ELR (cell line): ENCODE measurements around the gene KCNK4.
A peak's percentile ranks its signal among the peaks of the same experiment; 100 is the strongest.

Experiments used
- DNase-seq: peaks from one replicate; pipeline ENCODE4 v3.0.0-alpha.2; 2015; ENCODE audit warnings: low read depth

KCNK4 gene

GRCh38 chr11:64253481-64253880, 37.6 kb upstream of the KCNK4 start:
- DNase-seq: no peak

GRCh38 chr11:64254326-64254725, 36.8 kb upstream of the KCNK4 start:
- DNase-seq: no peak

DNA sequence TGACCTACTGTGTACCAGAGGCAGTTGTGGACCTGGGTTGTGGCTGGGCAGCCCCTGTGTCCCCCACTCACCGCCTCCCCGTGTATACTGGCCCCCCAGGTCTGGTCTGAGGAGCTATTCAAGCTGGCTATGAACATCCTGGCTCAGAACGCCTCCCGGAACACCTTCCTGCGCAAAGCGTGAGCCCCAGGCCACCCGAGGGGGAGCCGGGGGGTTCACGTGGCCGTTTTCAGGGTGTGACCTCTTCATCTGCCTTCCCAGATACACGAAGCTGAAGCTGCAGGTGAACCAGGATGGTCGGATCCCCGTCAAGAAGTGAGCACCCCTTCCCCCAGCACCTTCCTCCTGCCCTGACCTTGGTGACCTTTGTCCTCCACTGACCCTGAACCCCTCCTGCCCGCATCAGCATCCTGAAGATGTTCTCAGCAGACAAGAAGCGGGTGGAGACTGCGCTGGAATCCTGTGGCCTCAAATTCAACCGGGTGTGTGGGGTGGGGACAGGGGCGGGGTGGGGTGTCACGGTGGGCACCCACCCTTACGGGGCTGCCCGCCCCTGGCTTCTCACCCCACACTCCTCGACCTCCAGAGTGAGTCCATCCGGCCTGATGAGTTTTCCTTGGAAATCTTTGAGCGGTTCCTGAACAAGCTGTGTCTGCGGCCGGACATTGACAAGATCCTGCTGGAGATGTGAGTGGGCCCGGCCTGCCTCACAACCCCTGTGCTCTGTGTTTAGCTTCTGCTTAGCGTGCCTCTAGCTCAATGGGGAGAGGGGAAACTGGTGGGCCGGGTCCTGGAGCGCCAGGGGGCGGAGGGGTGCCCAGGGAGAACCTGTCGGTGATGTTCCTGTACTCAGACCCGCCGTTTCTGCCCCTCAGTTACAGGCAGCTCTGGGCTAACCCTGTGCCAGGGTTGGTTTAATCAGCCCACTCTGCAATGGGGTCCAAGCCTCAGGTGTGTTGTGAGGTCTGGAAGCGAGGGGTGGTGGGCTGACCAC, 35.7 kb upstream of the KCNK4 start:
- no peak for DNase-seq

GRCh38 chr11:64256300-64256699, 34.8 kb upstream of the KCNK4 start:
- no peak for DNase-seq

DNA sequence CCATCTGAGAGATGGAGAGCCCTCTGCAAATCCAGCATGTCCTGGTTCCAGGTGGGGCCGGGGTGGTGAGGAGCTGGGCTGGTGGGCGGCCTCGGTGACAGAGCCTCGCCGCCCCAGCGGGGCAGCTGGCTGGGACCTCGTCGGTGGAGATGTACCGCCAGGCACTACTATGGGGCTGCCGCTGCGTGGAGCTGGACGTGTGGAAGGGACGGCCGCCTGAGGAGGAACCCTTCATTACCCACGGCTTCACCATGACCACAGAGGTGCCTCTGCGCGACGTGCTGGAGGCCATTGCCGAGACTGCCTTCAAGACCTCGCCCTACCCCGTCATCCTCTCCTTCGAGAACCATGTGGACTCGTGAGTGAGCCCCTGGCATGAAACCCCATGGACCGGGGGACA, 32.7 kb upstream of the KCNK4 start:
- DNase-seq: no peak

GRCh38 chr11:64258946-64259532, 32.1 kb upstream of the KCNK4 start:
- no peak for DNase-seq

GRCh38 chr11:64259533-64260067, 31.5 kb upstream of the KCNK4 start:
- DNase-seq: no peak

DNA sequence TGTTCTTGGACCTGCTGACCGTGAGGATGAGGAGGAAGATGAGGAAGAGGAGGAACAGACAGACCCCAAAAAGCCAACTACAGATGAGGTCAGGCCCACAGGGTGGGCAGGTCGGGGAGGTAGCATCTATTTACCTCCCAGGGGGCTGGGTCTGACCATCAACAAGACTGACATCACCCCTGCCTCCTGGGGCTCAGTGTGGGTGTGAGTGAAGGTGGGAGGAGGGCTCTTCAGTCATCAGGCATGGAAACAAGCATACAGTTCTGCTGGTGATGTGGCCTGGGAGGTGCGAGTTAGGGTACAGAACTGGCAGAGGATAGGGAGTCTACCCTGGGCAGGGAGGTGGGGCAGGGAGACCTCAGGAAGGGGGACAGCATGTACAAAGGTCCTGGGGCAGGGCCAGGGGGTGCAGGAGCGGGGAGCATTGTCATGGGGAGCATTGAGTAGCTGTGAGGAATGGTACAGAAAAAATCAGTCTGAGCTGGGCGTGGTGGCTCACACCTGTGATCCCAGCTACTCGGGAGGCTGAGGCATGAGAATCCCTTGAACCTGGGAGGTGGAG, 30.9 kb upstream of the KCNK4 start:
- no peak for DNase-seq

GRCh38 chr11:64261556-64262080, 29.5 kb upstream of the KCNK4 start:
- no peak for DNase-seq

DNA sequence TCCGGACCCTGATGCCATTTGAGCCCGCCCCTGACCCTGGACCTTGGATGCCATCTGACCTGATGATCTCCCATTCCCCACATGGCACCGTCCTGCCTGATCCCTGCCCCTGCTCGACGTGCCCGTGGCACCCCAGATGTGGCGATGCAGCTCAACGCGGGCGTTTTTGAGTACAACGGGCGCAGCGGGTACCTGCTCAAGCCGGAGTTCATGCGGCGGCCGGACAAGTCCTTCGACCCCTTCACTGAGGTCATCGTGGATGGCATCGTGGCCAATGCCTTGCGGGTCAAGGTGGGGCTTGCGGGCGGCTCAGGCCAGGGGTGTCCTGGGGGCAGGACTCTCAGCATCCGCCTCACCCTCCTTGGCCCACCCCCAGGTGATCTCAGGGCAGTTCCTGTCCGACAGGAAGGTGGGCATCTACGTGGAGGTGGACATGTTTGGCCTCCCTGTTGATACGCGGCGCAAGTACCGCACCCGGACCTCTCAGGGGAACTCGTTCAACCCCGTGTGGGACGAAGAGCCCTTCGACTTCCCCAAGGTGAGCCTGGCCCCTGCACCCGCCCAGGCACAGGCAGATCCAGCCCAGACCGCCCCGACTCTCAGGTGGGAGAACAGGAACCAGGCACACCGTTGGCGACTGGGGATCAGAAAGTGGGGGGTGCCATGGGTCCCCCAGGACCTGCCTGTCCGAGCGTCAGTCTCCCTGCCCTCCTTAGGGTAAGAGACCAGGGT, 28.7 kb upstream of the KCNK4 start:
- DNase-seq: no peak

- DNase-seq: peak; percentile 95
These were observed 27.8 kb upstream of the KCNK4 start for GRCh38 chr11:64263021-64263946.

GRCh38 chr11:64263947-64264317, 27.2 kb upstream of the KCNK4 start:
- DNase-seq: no peak

GRCh38 chr11:64264371-64264852, 26.7 kb upstream of the KCNK4 start:
- DNase-seq: no peak

DNA sequence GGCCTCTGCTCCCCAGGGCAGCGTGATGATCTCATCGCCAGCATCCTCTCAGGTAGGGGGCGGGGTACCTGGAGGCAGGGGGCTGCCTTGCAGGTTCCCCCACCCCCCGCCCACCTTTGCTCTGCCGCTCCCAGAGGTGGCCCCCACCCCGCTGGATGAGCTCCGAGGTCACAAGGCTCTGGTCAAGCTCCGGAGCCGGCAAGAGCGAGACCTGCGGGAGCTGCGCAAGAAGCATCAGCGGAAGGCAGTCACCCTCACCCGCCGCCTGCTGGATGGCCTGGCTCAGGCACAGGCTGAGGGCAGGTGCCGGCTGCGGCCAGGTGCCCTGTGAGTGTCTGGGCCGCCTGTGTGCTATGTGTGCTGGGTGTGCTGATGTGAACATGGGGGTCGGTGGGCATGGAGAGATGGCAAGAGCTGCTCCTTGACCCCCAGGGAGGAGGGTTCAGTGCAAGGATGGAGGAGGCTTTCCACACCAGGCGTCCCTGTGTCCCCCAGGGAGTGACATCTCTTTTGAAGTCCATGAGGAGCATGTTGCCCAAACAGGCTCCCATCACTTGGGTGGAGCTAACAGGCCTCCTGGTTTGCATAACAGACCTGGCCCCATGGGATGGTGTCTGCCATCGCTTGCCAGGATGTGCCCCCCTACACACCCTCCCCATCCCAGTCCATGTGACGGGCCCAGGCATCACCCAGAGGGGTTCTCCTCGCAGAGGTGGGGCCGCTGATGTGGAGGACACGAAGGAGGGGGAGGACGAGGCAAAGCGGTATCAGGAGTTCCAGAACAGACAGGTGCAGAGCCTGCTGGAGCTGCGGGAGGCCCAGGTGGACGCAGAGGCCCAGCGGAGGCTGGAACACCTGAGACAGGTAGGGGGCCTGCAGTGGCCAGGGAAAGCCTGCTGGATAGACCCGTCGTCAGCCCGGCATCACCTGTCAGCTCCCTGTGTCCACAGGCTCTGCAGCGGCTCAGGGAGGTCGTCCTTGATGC, 25.6 kb upstream of the KCNK4 start:
- no peak for DNase-seq

GRCh38 chr11:64266339-64266738, 24.8 kb upstream of the KCNK4 start:
- peak; percentile 88 for DNase-seq

- no peak for DNase-seq
These were observed 23.7 kb upstream of the KCNK4 start for GRCh38 chr11:64267207-64267945.

GRCh38 chr11:64268025-64268892, 22.8 kb upstream of the KCNK4 start:
- DNase-seq: peak; percentile 55
